ENCODE measurements around the gene CEP78. TPM values are rescaled to one million over a fixed set of nuclear protein-coding genes. Genes with fewer than 3 reads are reported as not detected.
"Not testable (repeated sequence)": the region's sequence is repeated elsewhere in the genome, so short reads cannot be mapped to it uniquely, and the experiment has no call there.

Gene CEP78
- total RNA-seq, 2 experiments from 2014 or later = 10.5 to 12.1 TPM

- Mint-ChIP-seq H3K36me3 (ENCODE audit: low read depth) (no peaks in the 10 kb centered on the region), H3K27me3 (no peaks in the 10 kb centered on the region), H3K4me1 (ENCODE audit: low read depth) (peaks cover 9% of the 10 kb centered on the region), H3K4me3 (no peak overlapping the region), H3K27ac (no peak overlapping the region), H3K9me3 (no peaks in the 10 kb centered on the region)
- no peak for TF ChIP-seq CTCF (IDR thresholded peaks at IDR 0.05)
- no peaks in the 10 kb centered on the region for H3K9me3 ChIP-seq (ENCODE audit: control insufficient read depth in 1 of 2, insufficient read depth in 1 of 2, low read length in 2 of 2)
- ATAC-seq (ENCODE audit: poor library complexity) (no peak), DNase-seq (no peak)
- CTCF ChIA-PET = no interaction called here
- no peaks in the 10 kb centered on the region for H3K36me3 ChIP-seq (ENCODE audit: insufficient read depth, low read length)
- POLR2A ChIA-PET = no interaction called here
- intact Hi-C loops (cut with DNase I, micrococcal nuclease) = no loop called here
- no peak overlapping the region for H3K27ac ChIP-seq (ENCODE audit: low read depth in 1 of 2, low read length in 2 of 2)
- no peaks in the 10 kb centered on the region for H3K4me1 ChIP-seq (ENCODE audit: insufficient read depth, low read length)
- no peaks in the 10 kb centered on the region for H3K27me3 ChIP-seq (ENCODE audit: control insufficient read depth in 1 of 2, insufficient read depth in 2 of 2, low read length in 2 of 2)
- no peak overlapping the region for H3K4me3 ChIP-seq (ENCODE audit: low read length)
These were observed 45.2 kb downstream of the CEP78 start for GRCh38 chr9:78280982-78281668.

- H3K4me3 ChIP-seq (ENCODE audit: low read length); H3K27me3 Mint-ChIP-seq; H3K27ac ChIP-seq (ENCODE audit: low read depth in 1 of 2, low read length in 2 of 2); DNase-seq; intact Hi-C loops (cut with DNase I, micrococcal nuclease); H3K36me3 Mint-ChIP-seq (ENCODE audit: low read depth); ATAC-seq (ENCODE audit: poor library complexity); H3K9me3 ChIP-seq (ENCODE audit: control insufficient read depth in 1 of 2, insufficient read depth in 1 of 2, low read length in 2 of 2); H3K36me3 ChIP-seq (ENCODE audit: insufficient read depth, low read length); CTCF ChIA-PET; H3K27ac Mint-ChIP-seq; H3K4me3 Mint-ChIP-seq; H3K4me1 Mint-ChIP-seq (ENCODE audit: low read depth); H3K27me3 ChIP-seq (ENCODE audit: control insufficient read depth in 1 of 2, insufficient read depth in 2 of 2, low read length in 2 of 2); H3K4me1 ChIP-seq (ENCODE audit: insufficient read depth, low read length); H3K9me3 Mint-ChIP-seq: not testable (repeated sequence)
- POLR2A ChIA-PET = interaction anchor here (0.9 kb wide), 1 partner anchor 9 kb away, joined by 3 read pairs; no protein-coding TSS in a partner anchor
These were observed 48.3 kb downstream of the CEP78 start for GRCh38 chr9:78284181-78284580.

- ATAC-seq (ENCODE audit: poor library complexity) (no peak), DNase-seq (no peak)
- TF ChIP-seq CTCF (IDR thresholded peaks at IDR 0.05) = no peak
- H3K9me3 Mint-ChIP-seq = no peaks in the 10 kb centered on the region
- POLR2A ChIA-PET = no interaction called here
- H3K4me3 Mint-ChIP-seq = no peak overlapping the region
- CTCF ChIA-PET = interaction anchor here (1.7 kb wide), 1 partner anchor 11 kb away, joined by 6 read pairs; the partner anchor contains the start of gene PSAT1
- Histone ChIP-seq H3K4me3 (ENCODE audit: low read length) (no peak overlapping the region), H3K4me1 (ENCODE audit: insufficient read depth, low read length) (no peaks in the 10 kb centered on the region), H3K9me3 (ENCODE audit: control insufficient read depth in 1 of 2, insufficient read depth in 1 of 2, low read length in 2 of 2) (no peaks in the 10 kb centered on the region), H3K36me3 (ENCODE audit: insufficient read depth, low read length) (no peaks in the 10 kb centered on the region), H3K27me3 (ENCODE audit: control insufficient read depth in 1 of 2, insufficient read depth in 2 of 2, low read length in 2 of 2) (no peaks in the 10 kb centered on the region), H3K27ac (ENCODE audit: low read depth in 1 of 2, low read length in 2 of 2) (no peak overlapping the region)
- no peaks in the 10 kb centered on the region for H3K4me1 Mint-ChIP-seq (ENCODE audit: low read depth)
- H3K36me3 Mint-ChIP-seq (ENCODE audit: low read depth) = no peaks in the 10 kb centered on the region
- intact Hi-C loops (cut with DNase I, micrococcal nuclease) = no loop called here
- H3K27ac Mint-ChIP-seq = no peak overlapping the region
- H3K27me3 Mint-ChIP-seq = no peaks in the 10 kb centered on the region
These were observed 50.2 kb downstream of the CEP78 start for GRCh38 chr9:78286125-78286524.

- TF ChIP-seq CTCF (IDR thresholded peaks at IDR 0.05) = no peak
- Mint-ChIP-seq H3K4me1 (ENCODE audit: low read depth) (no peaks in the 10 kb centered on the region), H3K4me3 (no peak overlapping the region), H3K36me3 (ENCODE audit: low read depth) (no peaks in the 10 kb centered on the region), H3K27ac (no peak overlapping the region), H3K9me3 (no peaks in the 10 kb centered on the region), H3K27me3 (no peaks in the 10 kb centered on the region)
- Histone ChIP-seq H3K9me3 (ENCODE audit: control insufficient read depth in 1 of 2, insufficient read depth in 1 of 2, low read length in 2 of 2) (no peaks in the 10 kb centered on the region), H3K4me3 (ENCODE audit: low read length) (no peak overlapping the region), H3K36me3 (ENCODE audit: insufficient read depth, low read length) (no peaks in the 10 kb centered on the region), H3K27ac (ENCODE audit: low read depth in 1 of 2, low read length in 2 of 2) (no peak overlapping the region), H3K4me1 (ENCODE audit: insufficient read depth, low read length) (no peaks in the 10 kb centered on the region), H3K27me3 (ENCODE audit: control insufficient read depth in 1 of 2, insufficient read depth in 2 of 2, low read length in 2 of 2) (no peaks in the 10 kb centered on the region)
- ChIA-PET CTCF (interaction anchor here (1.7 kb wide), 1 partner anchor 10 kb away, joined by 6 read pairs; the partner anchor contains the start of gene PSAT1), POLR2A (no interaction called here)
- DNase-seq (no peak), ATAC-seq (ENCODE audit: poor library complexity) (no peak)
- intact Hi-C loops (cut with DNase I, micrococcal nuclease) = no loop called here
These were observed 51.1 kb downstream of the CEP78 start for GRCh38 chr9:78286946-78287388.
